GM21447 (cell line): Measurements from ENCODE around the gene SUN2.
"Not testable (repeated sequence)": the region's sequence is repeated elsewhere in the genome, so short reads cannot be mapped to it uniquely, and the experiment has no call there.

Experiments used
- ATAC-seq: cut with Tn5 transposase; IDR thresholded peaks from one replicate; pipeline ENCODE4 v1.9.1; 2021; ENCODE audit not compliant: unreplicated experiment

Gene SUN2

DNA sequence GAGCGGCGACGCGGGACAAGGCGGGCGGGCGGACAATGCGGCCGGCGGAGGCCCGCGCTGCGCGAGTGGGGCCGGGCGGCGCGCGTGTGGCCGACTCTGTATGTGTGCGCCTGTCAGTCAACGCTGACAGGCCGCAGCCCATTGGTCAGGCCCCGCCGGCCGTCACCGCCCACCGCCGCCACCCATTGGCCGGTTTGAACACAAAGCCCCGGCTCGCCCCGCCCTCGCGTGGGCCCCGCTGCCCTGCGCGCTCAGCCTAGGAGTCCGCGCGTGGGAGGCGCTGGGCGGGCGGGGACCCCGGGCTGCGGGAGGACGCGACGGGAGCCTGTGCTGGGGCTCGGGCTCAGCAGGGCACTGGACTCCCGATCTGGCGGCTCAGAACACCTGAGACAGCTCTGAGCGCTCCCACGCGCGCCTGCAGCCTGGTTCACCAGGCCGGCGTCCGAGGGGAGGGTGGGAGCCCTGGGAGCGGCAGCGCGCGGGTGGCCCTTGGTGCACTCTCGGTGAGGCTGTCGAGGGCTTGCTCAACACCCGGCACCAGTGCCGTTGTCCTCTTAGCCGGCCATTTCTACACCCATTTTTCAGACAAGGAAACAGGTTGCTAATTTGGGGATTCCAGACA, at the start of gene SUN2:
TSS of gene SUN2 (minus strand) at position 88 of the 622 bp plus-strand sequence. CDS start 3,370 bp downstream, outside the sequence.
- peak; percentile 54 for ATAC-seq

DNA sequence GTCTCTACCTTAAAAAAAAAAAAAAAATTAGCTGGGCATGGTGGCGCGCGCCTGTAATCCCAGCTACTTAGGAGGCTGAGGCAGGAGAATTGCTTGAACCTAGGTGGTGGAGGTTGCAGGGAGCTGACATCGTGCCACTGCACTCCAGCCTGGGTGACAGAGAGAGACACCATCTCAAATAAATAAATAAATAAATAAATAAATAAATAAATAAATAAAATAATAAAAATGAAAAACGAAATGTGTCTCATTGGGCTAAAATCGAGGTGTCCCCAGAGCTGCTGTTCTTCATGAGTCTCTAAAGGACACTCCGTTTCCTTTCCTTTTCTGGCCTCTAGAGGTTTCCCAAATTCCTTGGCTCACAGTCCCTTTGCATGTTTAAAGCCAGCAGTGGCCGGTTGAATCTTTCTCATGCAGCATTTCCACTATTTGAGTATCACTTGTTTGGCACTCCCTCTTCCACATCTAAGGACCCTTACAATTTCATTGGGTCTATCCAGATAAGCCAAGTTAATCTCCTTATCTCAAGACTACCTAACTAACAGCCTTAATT, 49.3 kb upstream of the SUN2 start:
- ATAC-seq: not testable (repeated sequence)

DNA sequence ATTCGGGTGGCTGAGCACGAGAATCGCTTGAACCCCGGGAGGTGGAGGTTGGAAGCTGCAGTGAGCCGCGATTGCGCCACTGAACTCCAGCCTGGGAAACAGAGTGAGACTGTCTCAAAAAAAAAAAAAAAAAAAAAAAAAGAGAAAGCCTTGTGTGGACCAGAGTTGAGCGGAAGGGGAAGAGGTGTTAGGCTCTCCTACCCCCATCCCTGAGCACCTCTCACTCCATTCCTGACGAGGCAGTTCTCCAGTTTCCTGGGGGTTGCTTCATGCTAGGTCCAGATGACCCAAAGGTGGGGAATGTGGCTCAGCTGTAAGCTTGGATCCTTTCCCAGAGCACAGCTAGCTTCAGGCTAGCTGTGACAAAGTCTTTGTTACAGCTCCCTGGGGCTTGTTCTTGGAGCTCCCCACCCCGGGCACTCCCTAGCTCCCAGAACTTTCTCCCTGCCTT, 46.9 kb upstream of the SUN2 start:
- no peak for ATAC-seq

DNA sequence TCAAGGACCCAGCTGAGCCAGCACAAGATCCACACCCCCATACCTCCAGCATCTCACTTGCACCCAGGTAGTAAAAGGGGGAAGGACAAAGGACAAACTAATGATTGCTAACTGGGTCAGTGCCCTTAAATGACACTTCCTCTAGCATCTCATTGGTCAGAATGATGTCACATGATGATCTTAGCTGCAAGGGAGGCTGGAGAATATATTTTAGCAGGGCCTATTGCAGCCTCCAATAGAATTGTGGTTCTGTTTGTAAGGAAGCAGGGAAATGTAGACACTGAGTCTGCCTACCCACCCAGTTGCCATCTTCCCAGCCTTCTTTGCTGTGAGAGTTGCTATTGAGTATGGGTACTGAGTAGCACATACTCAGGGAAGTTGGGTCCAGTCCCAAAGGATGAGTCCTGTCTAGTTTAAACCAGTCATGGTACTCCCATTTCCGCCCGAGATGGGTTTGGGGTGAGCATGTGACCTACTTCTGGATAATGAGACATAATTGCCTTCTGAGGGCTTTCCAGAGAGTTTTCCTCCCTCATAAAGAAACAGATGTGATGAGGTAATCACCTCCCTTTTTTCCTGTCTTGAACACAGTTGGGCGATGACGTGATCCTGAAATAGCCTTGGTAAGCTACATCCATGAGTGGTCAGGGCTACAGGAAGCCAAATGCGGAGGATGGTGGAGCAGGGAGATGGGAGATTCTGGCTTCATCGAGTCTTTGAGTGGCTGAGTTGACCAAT, 43.6 kb upstream of the SUN2 start:
- ATAC-seq: no peak

DNA sequence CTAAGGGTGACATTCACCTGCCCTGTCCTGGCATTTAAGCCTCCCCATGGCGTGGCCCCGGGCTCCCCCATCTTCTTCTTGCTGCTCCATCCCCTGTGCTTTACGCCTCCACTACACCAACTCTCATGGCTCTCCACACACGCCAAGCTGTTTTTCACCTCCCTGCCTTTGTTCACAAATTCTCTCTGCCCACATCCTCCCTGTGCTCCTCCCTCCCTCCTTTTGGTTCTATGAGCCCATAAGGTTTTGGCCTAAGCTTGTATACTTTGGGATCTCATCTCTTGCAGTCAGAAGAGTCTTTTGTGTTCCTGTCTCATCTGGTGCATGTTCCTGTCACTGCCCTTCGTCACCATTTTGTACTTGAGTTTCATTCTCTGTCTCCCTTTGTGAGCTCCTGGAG, 42.7 kb upstream of the SUN2 start:
- ATAC-seq: no peak

DNA sequence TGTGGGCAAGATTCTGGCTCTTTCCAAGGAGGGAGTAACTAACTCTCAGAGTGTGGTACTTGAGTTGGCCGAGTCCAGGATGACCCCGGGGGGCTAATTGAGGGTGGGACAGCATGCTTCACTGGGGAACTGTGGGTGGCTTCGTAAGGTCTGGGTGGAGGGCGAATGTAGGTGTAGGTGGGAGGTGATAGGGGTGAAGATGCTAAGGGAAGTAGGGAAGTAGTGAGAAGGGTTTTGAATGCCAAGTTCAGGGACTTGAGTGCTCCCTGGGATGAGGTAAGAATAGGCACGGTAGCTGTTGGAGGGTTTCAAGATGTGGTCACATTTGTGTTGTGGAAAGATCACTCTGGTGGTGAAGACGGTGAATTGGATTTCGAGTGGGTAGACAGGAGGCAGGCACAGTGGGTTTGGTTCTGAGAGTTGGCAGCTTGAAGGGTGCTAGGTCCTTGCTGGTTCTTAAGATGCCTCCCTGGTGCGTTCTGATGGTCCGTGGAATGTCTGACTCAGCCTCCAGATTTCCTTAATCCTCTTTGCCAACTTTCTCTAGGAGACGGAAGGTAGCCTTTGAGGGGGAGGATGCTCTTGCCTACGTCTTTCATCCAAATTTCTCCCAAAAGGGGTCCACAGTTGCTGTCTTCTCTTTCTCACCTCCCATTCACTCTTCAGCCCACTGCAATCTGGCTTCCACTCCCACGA, 40.6 kb upstream of the SUN2 start:
- ATAC-seq: no peak

GRCh38 chr22:38795569-38795968, 39.8 kb upstream of the SUN2 start:
- ATAC-seq: no peak

GRCh38 chr22:38793721-38794466, 38.1 kb upstream of the SUN2 start, which contains the start of gene DNAL4:
Gene DNAL4, minus strand, starts transcription at chr22:38794143. Its CDS starts 11,412 bp downstream, at chr22:38782731.
- ATAC-seq: peak; percentile 97

DNA sequence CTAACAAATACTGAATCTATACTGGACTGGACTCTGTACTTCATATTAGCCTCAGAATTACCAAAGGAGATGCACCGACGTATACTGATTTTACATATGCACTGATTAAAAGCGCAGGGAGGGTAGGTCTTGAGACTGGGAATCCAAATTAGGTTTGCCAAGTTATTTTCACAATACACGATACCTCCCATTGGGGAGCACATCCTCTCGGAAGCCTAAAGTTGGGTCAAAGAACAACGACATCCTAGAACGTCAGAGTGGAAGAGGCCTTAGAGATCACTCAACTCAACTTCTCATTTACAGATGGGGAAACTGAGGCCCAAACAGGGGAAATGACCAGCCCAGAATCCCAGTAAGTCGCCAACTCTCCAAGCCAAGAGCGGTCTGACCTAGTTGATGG, 37.5 kb upstream of the SUN2 start:
- ATAC-seq: no peak

GRCh38 chr22:38792833-38793232, 37.0 kb upstream of the SUN2 start:
- no peak for ATAC-seq

GRCh38 chr22:38789606-38790005, 33.8 kb upstream of the SUN2 start:
- no peak for ATAC-seq

GRCh38 chr22:38788846-38789245, 33.0 kb upstream of the SUN2 start:
- ATAC-seq: no peak

- no peak for ATAC-seq
Measured at GRCh38 chr22:38788021-38788816, 32.4 kb upstream of the SUN2 start.

DNA sequence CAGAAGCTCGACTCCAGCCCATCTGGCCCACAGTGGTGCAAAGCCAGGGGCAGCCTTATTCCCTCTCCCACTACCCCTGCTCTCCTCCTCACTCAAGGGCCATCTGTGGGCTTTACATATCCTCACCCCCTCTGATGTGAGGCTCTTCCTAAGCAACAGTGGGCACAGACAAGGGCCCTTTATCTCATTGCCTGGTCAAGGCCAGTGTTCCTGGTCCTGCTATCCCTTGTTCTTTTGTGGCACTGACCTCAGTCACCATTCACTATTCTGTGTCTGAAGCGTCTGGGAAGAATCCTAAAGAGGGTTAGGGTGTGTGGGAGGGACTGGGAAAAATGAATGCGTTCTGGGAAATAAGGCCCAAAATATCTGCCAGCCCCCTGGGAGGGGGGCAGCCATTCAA, 30.8 kb upstream of the SUN2 start:
- ATAC-seq: no peak

DNA sequence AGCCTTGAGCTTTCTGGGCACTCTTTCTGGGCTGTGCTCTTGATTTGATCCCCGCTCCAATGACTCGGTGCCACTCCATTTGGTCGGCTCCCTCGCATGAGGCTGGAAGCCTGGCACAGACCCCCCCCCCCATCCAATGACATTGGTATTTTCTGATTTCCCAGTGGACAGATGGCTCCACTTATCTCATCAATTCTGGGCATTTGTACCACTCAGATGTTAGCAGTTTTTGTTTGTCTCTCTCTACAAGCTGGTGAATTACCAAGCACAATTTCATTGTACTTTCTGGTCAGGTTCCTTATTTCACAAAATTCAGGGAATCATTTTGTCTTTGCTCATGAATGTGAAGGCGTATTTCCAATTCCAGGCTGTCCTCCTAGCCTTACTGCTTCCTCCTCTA, 29.1 kb upstream of the SUN2 start:
- ATAC-seq: no peak

DNA sequence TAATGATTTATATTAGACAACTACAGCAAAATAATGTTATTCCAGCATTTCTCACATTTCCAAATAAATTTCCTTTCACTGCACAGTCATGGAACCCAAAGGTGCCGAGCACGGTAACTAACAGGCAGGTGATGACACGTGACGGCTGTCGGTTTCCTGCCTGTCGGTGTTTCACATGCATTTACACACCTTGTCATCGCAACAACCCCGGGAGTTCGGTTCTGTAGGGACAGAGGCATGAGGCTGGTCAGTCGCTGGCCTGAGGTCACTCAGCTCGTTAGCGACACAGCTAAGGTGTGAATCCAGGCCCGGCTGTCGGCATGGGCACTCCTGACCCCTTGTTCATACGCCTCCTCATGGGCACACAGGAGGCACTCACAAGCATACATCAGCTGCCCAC, 28.2 kb upstream of the SUN2 start:
- no peak for ATAC-seq

- no peak for ATAC-seq
Measured at GRCh38 chr22:38783095-38783615, 27.4 kb upstream of the SUN2 start.

DNA sequence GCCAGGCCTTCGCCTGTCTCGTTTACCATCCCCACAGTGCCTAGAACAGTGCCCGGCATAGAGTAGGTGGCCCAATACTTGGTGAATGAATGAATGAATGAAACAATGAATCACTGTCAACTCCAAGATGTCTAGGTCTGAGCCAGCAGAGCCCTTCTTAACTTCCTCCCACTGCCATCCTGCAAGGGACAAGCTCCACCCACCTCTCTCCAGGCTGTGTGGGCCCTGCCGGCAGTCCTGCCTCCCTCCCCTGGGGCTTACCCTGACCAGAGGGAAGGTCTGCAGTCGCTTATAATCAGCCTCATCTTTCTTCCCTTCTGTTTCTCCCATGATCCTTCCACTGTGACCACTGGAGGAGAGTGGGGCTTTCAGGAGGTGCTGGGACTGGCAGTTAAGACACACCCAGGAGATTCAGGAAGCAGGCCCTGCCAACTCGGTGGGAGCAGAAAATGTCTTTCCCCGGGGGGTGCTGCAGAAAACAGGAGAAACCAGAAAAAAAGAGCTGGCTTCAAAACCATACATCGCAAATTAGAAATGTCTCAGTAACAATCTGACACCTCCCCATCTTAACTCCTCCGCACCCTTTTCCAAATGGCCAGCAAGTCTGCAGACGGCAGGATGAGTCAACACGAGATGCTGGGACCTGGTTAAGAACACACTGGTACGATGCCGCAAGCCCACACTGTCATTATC, 26.8 kb upstream of the SUN2 start:
- ATAC-seq: no peak

DNA sequence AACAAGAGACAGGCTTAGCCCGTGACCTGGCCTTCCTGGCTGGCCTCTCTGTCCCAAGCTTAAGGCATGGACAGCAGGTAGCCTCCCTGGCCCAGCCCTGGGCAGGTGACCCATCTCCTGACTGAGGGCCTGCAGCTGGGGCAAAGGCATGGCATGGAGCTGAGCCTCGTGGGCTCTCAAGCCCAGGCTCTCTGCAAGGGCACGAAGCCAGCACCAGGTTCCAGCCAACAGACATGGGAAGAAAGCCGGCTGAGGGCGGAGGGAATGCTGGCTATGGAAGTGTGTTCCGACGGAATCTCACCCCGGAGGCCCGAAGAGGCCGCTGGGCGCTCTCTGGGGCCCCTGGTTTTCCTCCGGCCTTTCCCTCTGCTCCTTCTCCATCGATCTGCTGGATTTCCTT, 25.2 kb upstream of the SUN2 start:
- ATAC-seq: no peak
